C4-2B (cell line): Measurements from ENCODE around the gene MCMBP.

ENCODE experiments used
- ZFX ChIP-seq: fragments of 450-650 bp; IDR thresholded peaks from 2 replicates; pipeline ENCODE4 v1.6.1; 2017
- TF ChIP-seq, protein P1 (sequence below): fragments of 450-650 bp; conservative IDR thresholded peaks from 2 replicates; pipeline ENCODE4 v1.5.1; 2017; ENCODE audit warnings: mild to moderate bottlenecking

DNA sequence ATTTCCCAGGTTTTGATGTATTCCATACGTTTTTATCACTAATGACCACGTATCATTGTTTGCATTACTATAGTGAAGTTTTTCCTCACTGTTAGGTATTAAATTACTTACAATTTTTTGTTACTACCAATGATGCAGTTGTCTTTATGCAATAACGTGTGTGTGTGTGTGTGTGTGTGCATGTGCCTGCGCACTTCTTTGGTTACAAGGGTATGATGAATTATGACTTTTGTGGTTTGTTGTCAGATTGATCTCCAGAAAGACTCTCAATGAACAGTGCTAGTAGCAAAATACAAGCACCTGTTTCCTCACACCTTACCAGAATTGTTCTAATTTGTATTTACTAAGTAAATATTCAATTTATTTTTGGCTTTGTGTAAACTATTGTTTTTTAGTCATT lies 51.5 kb downstream of the MCMBP start:
- TF ChIP-seq, protein P1, sequence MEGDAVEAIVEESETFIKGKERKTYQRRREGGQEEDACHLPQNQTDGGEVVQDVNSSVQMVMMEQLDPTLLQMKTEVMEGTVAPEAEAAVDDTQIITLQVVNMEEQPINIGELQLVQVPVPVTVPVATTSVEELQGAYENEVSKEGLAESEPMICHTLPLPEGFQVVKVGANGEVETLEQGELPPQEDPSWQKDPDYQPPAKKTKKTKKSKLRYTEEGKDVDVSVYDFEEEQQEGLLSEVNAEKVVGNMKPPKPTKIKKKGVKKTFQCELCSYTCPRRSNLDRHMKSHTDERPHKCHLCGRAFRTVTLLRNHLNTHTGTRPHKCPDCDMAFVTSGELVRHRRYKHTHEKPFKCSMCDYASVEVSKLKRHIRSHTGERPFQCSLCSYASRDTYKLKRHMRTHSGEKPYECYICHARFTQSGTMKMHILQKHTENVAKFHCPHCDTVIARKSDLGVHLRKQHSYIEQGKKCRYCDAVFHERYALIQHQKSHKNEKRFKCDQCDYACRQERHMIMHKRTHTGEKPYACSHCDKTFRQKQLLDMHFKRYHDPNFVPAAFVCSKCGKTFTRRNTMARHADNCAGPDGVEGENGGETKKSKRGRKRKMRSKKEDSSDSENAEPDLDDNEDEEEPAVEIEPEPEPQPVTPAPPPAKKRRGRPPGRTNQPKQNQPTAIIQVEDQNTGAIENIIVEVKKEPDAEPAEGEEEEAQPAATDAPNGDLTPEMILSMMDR: no peak
- no peak for TF ChIP-seq ZFX
